ENCODE measurements around the gene NIT1. TPM values are rescaled to one million over a fixed set of nuclear protein-coding genes. Genes with fewer than 3 reads are reported as not detected.

Gene NIT1
- total RNA-seq = 10 to 100 TPM; 38.5 to 40.0 TPM

- peak within 1 kb of the TSS; percentile 94 for H3K4me3 Mint-ChIP-seq
- CTCF ChIA-PET = interaction anchor here (0.9 to 4.5 kb wide), 13 partner anchors 10 to 74 kb away, joined by 3 to 30 read pairs (median 5); partner anchors contain the start of genes KLHDC9 and PPOX
- H3K27me3 Mint-ChIP-seq = no peaks in the 10 kb centered on the region
- peaks cover 70% of the 10 kb centered on the region for H3K4me1 Mint-ChIP-seq (ENCODE audit: low read depth)
- DNase-seq (peak; percentile 92), ATAC-seq (peak; percentile 62)
- no peaks in the 10 kb centered on the region for H3K9me3 Mint-ChIP-seq
- H3K36me3 Mint-ChIP-seq (ENCODE audit: low read depth) = peaks cover 69% of the 10 kb centered on the region
- TF ChIP-seq CTCF (IDR thresholded peaks at IDR 0.05) = no peak
- peak within 1 kb of the TSS; percentile 92 for H3K27ac Mint-ChIP-seq
- POLR2A ChIA-PET = interaction anchor here (0.8 to 4.1 kb wide), 17 partner anchors 9 to 85 kb away, joined by 3 to 26 read pairs (median 4); partner anchors contain the start of genes KLHDC9, PPOX, UFC1 and USF1
- intact Hi-C loops (cut with micrococcal nuclease) = no loop called here
These were observed at the start of gene NIT1, which contains the start of gene PFDN2 for GRCh38 chr1:161117759-161118581. NIT1 (plus strand) TSS chr1:161118105; CDS start chr1:161118177, 72 bp downstream. PFDN2 (minus strand) TSS chr1:161118037; CDS start chr1:161118026, 11 bp downstream.

- ATAC-seq (peak; percentile 75), DNase-seq (peak; percentile 92)
- TF ChIP-seq CTCF (IDR thresholded peaks at IDR 0.05) = no peak
- Mint-ChIP-seq H3K27me3 (no peaks in the 10 kb centered on the region), H3K36me3 (ENCODE audit: low read depth) (peaks cover 44% of the 10 kb centered on the region), H3K9me3 (no peaks in the 10 kb centered on the region), H3K4me3 (peak overlapping the region; percentile 97), H3K4me1 (ENCODE audit: low read depth) (peaks cover 56% of the 10 kb centered on the region), H3K27ac (peak overlapping the region; percentile 98)
- ChIA-PET POLR2A (interaction anchor here (1.3 to 7.6 kb wide), 5 partner anchors 9 to 47 kb away, joined by 3 to 99 read pairs (median 4); partner anchors contain the start of genes F11R, KLHDC9 and USF1), CTCF (interaction anchor here (0.8 to 11.1 kb wide), 7 partner anchors 14 to 97 kb away, joined by 3 to 200 read pairs (median 4); partner anchors contain the start of genes KLHDC9, PPOX and USF1)
- intact Hi-C loops (cut with micrococcal nuclease) = loop anchor here (5.0 kb wide), 1 partner anchor 34 kb away; no protein-coding TSS in a partner anchor
These were observed 49.3 kb upstream of the NIT1 start for GRCh38 chr1:161068306-161069234.

GRCh38 chr1:161069241-161069640, 48.7 kb upstream of the NIT1 start:
- H3K4me1 Mint-ChIP-seq (ENCODE audit: low read depth) = peaks cover 50% of the 10 kb centered on the region
- peak overlapping the region; percentile 97 for H3K4me3 Mint-ChIP-seq
- ATAC-seq (no peak), DNase-seq (peak; percentile 23)
- ChIA-PET CTCF (interaction anchor here (1.0 to 11.1 kb wide), 11 partner anchors 10 to 97 kb away, joined by 3 to 200 read pairs (median 4); partner anchors contain the start of genes KLHDC9, PPOX and USF1), POLR2A (interaction anchor here (0.7 to 7.6 kb wide), 10 partner anchors 9 to 85 kb away, joined by 3 to 99 read pairs (median 5); partner anchors contain the start of genes F11R, KLHDC9, NECTIN4 and UFC1)
- peaks cover 38% of the 10 kb centered on the region for H3K36me3 Mint-ChIP-seq (ENCODE audit: low read depth)
- H3K27ac Mint-ChIP-seq = peak overlapping the region; percentile 98
- H3K9me3 Mint-ChIP-seq = no peaks in the 10 kb centered on the region
- H3K27me3 Mint-ChIP-seq = no peaks in the 10 kb centered on the region
- intact Hi-C loops (cut with micrococcal nuclease) = loop anchor here (5.0 kb wide), 1 partner anchor 33 kb away; no protein-coding TSS in a partner anchor
- TF ChIP-seq CTCF (IDR thresholded peaks at IDR 0.05) = no peak

- Mint-ChIP-seq H3K36me3 (ENCODE audit: low read depth) (peaks cover 32% of the 10 kb centered on the region), H3K27ac (peak within 1 kb of the TSS; percentile 98), H3K27me3 (no peaks in the 10 kb centered on the region), H3K9me3 (no peaks in the 10 kb centered on the region), H3K4me3 (peak within 1 kb of the TSS; percentile 97), H3K4me1 (ENCODE audit: low read depth) (peaks cover 45% of the 10 kb centered on the region)
- POLR2A ChIA-PET = interaction anchor here (0.7 to 7.6 kb wide), 11 partner anchors 10 to 85 kb away, joined by 3 to 99 read pairs (median 5); partner anchors contain the start of genes F11R, KLHDC9, NECTIN4 and UFC1
- peak; percentile 79 for ATAC-seq
- no peak for TF ChIP-seq CTCF (IDR thresholded peaks at IDR 0.05)
- DNase-seq = peak; percentile 98
- CTCF ChIA-PET = interaction anchor here (0.7 to 11.1 kb wide), 15 partner anchors 10 to 421 kb away, joined by 3 to 200 read pairs (median 4); partner anchors contain the start of genes KLHDC9, PPOX, TSTD1 and USF1
- intact Hi-C loops (cut with micrococcal nuclease) = loop anchor here (5.0 kb wide), 1 partner anchor 32 kb away; no protein-coding TSS in a partner anchor
These were observed 48.1 kb upstream of the NIT1 start, which contains the start of gene ARHGAP30 for GRCh38 chr1:161069731-161070270. ARHGAP30 (minus strand) TSS chr1:161069891; CDS start chr1:161069624, 267 bp downstream.
